ENCODE measurements around the gene SNX14. TPM values are rescaled to one million over a fixed set of nuclear protein-coding genes. Genes with fewer than 3 reads are reported as not detected.

The SNX14 gene
- total and polyA plus RNA-seq, 2 of the 13 experiments (the other 11 are each of a cell fraction or from before 2014, with no cell fraction given), result 83.5 to 112 TPM

GRCh38 chr6:85592033-85592432 lies 1.6 kb downstream of the SNX14 start (continued):
- no peak for TF ChIP-seq NR2F6 (IDR thresholded peaks at IDR 0.05)
- TF ChIP-seq NR2F6 (CRISPR knock-in tag; IDR thresholded peaks at IDR 0.05), result no peak
- no peak for TF ChIP-seq ZNF350 (CRISPR knock-in tag; IDR thresholded peaks at IDR 0.05; ENCODE audit: borderline replicate concordance, low read depth)

- no peak overlapping the region for H3K27ac ChIP-seq (ENCODE audit: extremely low read length, insufficient read depth, low read length)
- FAIRE-seq (no peak), DNase-seq (ENCODE audit: low spot score) (no peak), ATAC-seq (no peak)
- peaks cover 54% of the 10 kb centered on the region for H3K79me2 ChIP-seq (ENCODE audit: insufficient read depth, low read length)
- 0 out of 5 replicates have a peak, but pooled peaks cover 0 to 2% of the 10 kb centered on the region in 2 experiments for H3K36me3 ChIP-seq (replicated peaks in 1 of 2; ENCODE audit: control insufficient read depth in 1 of 2, insufficient read depth in 2 of 2, low read length in 2 of 2)
- CTCF ChIA-PET (ENCODE audit: low intra/inter-chr PET ratio, low total read pairs), result no interaction called here
- no TSS peak for BruUV-seq (replicated peaks)
- TF ChIP-seq PRMT3 (CRISPR knock-in tag; IDR thresholded peaks at IDR 0.05; ENCODE audit: borderline replicate concordance, low read depth) (no peak), MAFK (conservative IDR thresholded peaks at IDR 0.05 in 1 of 2, IDR thresholded peaks at IDR 0.05 in 1 of 2; ENCODE audit: low read length in 2 of 2) (peak; percentile 78 to 86), DMAP1 (CRISPR knock-in tag; IDR thresholded peaks at IDR 0.05) (no peak), SMARCE1 (IDR thresholded peaks at IDR 0.05; ENCODE audit: borderline replicate concordance) (no peak), MAFF (IDR thresholded peaks at IDR 0.05; ENCODE audit: low read depth, low read length) (peak; percentile 76), HNRNPK (IDR thresholded peaks at IDR 0.05; ENCODE audit: low read depth, low read length, poor library complexity, severe bottlenecking) (no peak)
- peak overlapping the region in 1 of 3 experiments; percentile 89; a peak in 1 of 6 replicates for H3K4me3 ChIP-seq (replicated peaks in 1 of 3; ENCODE audit: insufficient read depth in 1 of 3, low read depth in 2 of 3, low read length in 3 of 3)
- intact Hi-C loops (cut with micrococcal nuclease; ENCODE audit: unreplicated experiment), result loop anchor here (5.0 kb wide), 2 partner anchors 34 to 86 kb away; no protein-coding TSS in a partner anchor
- no peak overlapping the region for H3K9ac ChIP-seq (ENCODE audit: insufficient read depth, low read depth, low read length)
- peaks cover 0 to 4% of the 10 kb centered on the region in 2 experiments; a peak in 1 of 5 replicates for H3K27me3 ChIP-seq (ENCODE audit: control insufficient read depth in 1 of 2, insufficient read depth in 2 of 2, low read length in 2 of 2)
- H4K20me1 ChIP-seq (ENCODE audit: insufficient read depth, low read length), result peaks cover 15% of the 10 kb centered on the region; the same call in 1 of the 2 replicates
- H2AFZ ChIP-seq (ENCODE audit: low read length), result no peak overlapping the region
- H3K4me2 ChIP-seq (ENCODE audit: low read depth, low read length), result peak overlapping the region; percentile 89
- H3K9me3 ChIP-seq (ENCODE audit: low read length), result no peaks in the 10 kb centered on the region
- H3K4me1 ChIP-seq (ENCODE audit: insufficient read depth, low read length), result peaks cover 34% of the 10 kb centered on the region
- in situ Hi-C loops (cut with HindIII; ENCODE audit: extremely low pct_ligation_motif_present, low pct_unique_long_range_greater_than_20kb), result no loop called here
- POLR2A ChIA-PET, result interaction anchor here (1.6 to 3.7 kb wide), 2 partner anchors 86 to 186 kb away, joined by 4 to 44 read pairs; no protein-coding TSS in a partner anchor
- WGBS (ENCODE audit: low lambda C conversion rate), result 97% methylated on average over 1 of the region's 1 CpG
Measured at GRCh38 chr6:85591207-85591606, 2.5 kb downstream of the SNX14 start.

Measured in HepG2 (cell line).